Measurements from ENCODE around the gene IL1R2. TPM values are rescaled to one million over a fixed set of nuclear protein-coding genes. Genes with fewer than 3 reads are reported as not detected.

The IL1R2 gene
- total RNA-seq, 1 donor = 0.36 TPM

DNA sequence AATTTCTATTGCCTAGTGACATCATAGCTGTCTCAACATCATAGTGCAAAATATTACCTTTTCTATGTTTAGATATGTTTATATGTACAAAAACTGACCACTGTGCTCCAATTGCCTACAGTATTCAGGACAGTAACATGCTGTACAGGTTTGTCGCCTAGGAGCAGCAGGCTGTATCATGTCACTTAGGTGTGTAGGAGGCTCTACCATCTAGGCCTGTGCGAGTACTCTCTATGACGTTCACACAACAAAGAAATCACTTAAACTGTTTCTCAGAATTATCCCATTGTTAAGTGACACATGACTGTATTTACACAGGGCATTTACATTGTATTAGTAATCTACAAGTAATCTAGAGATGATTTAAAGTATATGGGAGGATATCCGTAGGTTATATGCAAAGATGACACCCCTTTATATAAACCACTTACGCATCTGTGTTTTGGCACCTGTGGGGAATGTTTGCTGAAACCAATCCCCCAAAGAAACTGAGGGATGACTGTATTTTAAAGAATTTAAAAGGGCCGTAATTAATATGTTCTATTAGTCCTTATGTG, 24.7 kb downstream of the IL1R2 start:
- Histone ChIP-seq H2AFZ (ENCODE audit: low read length) (no peak overlapping the region), H3K4me2 (ENCODE audit: insufficient read depth, low read length) (no peak overlapping the region), H3K27ac (ENCODE audit: low read depth, low read length) (no peak overlapping the region), H3K9me3 (ENCODE audit: low read depth, low read length) (no peaks in the 10 kb centered on the region), H4K20me1 (ENCODE audit: insufficient read depth, low read length) (no peaks in the 10 kb centered on the region), H3K27me3 (ENCODE audit: insufficient read depth, low read length) (no peaks in the 10 kb centered on the region), H3K79me2 (ENCODE audit: insufficient read depth, low read length) (no peaks in the 10 kb centered on the region), H3K4me1 (ENCODE audit: insufficient read depth, low read length) (peaks cover 25% of the 10 kb centered on the region), H3K36me3 (ENCODE audit: insufficient read depth, low read length) (no peaks in the 10 kb centered on the region), H3K4me3 (ENCODE audit: insufficient read depth, low read length) (no peak overlapping the region)
- no peak for DNase-seq (ENCODE audit: insufficient read length, low spot score, missing footprints)
- TF ChIP-seq, protein P1, sequence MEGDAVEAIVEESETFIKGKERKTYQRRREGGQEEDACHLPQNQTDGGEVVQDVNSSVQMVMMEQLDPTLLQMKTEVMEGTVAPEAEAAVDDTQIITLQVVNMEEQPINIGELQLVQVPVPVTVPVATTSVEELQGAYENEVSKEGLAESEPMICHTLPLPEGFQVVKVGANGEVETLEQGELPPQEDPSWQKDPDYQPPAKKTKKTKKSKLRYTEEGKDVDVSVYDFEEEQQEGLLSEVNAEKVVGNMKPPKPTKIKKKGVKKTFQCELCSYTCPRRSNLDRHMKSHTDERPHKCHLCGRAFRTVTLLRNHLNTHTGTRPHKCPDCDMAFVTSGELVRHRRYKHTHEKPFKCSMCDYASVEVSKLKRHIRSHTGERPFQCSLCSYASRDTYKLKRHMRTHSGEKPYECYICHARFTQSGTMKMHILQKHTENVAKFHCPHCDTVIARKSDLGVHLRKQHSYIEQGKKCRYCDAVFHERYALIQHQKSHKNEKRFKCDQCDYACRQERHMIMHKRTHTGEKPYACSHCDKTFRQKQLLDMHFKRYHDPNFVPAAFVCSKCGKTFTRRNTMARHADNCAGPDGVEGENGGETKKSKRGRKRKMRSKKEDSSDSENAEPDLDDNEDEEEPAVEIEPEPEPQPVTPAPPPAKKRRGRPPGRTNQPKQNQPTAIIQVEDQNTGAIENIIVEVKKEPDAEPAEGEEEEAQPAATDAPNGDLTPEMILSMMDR (IDR thresholded peaks at IDR 0.05; ENCODE audit: extremely low read depth, low read depth, low read length) = no peak

DNA sequence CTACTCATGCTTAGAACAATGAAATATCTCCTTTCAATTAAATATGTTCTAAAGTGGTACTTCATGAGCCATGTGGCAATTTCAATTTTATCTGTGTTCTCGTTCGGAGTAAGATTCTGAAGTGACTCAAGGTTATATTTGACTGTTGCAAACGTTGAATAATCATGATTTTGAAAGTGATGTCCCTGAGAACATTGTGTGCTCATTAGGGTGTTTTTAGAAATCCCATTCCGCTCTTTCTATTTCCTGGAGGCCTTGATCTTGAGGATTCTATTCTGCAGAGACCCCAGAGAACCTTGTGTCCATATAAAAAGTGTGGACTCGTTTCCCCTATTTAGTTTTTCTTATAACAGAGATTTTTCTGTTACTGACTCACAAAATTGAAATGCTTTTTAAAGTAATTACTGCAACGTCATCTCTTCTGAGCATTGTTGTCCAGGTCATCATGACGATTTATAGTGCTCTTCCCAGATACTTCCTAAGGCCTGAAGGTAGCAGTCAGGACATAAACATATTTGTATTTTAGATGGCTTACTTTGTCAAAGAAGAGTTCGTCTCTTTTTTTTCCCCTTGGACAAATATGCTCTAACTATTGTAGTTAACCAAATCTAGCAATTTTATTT, 27.2 kb downstream of the IL1R2 start:
- Histone ChIP-seq H3K27me3 (ENCODE audit: insufficient read depth, low read length) (no peaks in the 10 kb centered on the region), H3K4me1 (ENCODE audit: insufficient read depth, low read length) (peaks cover 32% of the 10 kb centered on the region), H4K20me1 (ENCODE audit: insufficient read depth, low read length) (no peaks in the 10 kb centered on the region), H3K36me3 (ENCODE audit: insufficient read depth, low read length) (no peaks in the 10 kb centered on the region), H3K4me2 (ENCODE audit: insufficient read depth, low read length) (peak overlapping the region; percentile 49), H3K79me2 (ENCODE audit: insufficient read depth, low read length) (no peaks in the 10 kb centered on the region), H3K9me3 (ENCODE audit: low read depth, low read length) (no peaks in the 10 kb centered on the region), H3K27ac (ENCODE audit: low read depth, low read length) (peak overlapping the region; percentile 87), H2AFZ (ENCODE audit: low read length) (no peak overlapping the region), H3K4me3 (ENCODE audit: insufficient read depth, low read length) (no peak overlapping the region)
- DNase-seq (ENCODE audit: insufficient read length, low spot score, missing footprints) = no peak
- TF ChIP-seq, protein P1 (IDR thresholded peaks at IDR 0.05; ENCODE audit: extremely low read depth, low read depth, low read length) = no peak

DNA sequence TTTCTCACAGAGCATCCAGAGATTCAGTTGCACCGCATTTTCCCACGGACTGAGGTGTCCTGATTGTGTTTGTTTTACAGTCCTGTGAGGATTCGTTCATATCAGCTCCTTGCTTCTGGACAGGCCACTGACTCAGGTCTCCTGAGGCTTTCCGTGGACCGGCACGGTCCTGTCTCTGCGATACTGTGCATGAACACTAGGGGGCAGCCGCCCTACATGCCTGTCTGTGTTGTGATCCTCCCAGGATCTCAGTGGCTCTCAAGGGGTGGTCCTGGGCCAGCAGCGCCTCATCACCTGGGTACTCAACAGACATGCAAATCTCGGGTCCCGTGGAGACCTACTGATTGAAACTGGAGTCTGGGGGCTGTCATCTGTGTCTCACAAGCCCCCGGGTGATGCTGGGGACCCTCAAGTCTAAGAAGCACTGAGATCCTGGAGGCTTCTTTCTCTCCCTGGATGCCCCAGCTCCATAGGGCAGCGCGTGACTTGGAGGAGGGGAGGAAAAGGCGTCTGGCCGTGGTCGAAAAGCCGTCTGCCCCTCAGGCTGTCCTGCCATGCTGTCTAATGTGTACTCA, 28.9 kb downstream of the IL1R2 start:
- peak overlapping the region; percentile 87 for H3K27ac ChIP-seq (ENCODE audit: low read depth, low read length)
- no peak overlapping the region for H3K4me3 ChIP-seq (ENCODE audit: insufficient read depth, low read length)
- peak; percentile 81 for DNase-seq (ENCODE audit: insufficient read length, low spot score, missing footprints)
- no peaks in the 10 kb centered on the region for H3K79me2 ChIP-seq (ENCODE audit: insufficient read depth, low read length)
- no peaks in the 10 kb centered on the region for H3K27me3 ChIP-seq (ENCODE audit: insufficient read depth, low read length)
- H3K36me3 ChIP-seq (ENCODE audit: insufficient read depth, low read length) = no peaks in the 10 kb centered on the region
- TF ChIP-seq, protein P1 (IDR thresholded peaks at IDR 0.05; ENCODE audit: extremely low read depth, low read depth, low read length) = peak; percentile 99
- peak overlapping the region; percentile 58 for H2AFZ ChIP-seq (ENCODE audit: low read length)
- H4K20me1 ChIP-seq (ENCODE audit: insufficient read depth, low read length) = no peaks in the 10 kb centered on the region
- H3K9me3 ChIP-seq (ENCODE audit: low read depth, low read length) = no peaks in the 10 kb centered on the region
- peak overlapping the region; percentile 22 for H3K4me2 ChIP-seq (ENCODE audit: insufficient read depth, low read length)
- H3K4me1 ChIP-seq (ENCODE audit: insufficient read depth, low read length) = peaks cover 50% of the 10 kb centered on the region

DNA sequence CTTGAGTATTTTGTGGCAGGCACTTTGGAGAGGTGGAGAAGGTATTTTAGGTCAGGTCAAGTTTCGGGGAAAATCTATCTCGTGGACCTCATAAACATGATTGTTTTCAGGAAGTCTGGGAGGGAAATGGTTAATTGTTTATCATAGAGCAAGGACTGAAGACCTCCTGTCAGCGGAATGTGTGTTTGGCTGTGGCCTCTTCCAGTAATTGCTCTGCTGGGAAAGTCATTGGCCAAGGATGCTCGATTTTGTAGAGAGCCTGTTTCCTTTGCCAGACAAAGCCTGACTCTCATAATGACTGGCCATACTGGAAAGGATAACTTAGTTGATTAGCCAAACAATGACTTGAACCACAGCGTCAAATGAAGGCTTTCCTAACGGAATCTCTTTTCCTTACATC, 30.0 kb downstream of the IL1R2 start:
- peak overlapping the region; percentile 60 for H3K27ac ChIP-seq (ENCODE audit: low read depth, low read length)
- H3K79me2 ChIP-seq (ENCODE audit: insufficient read depth, low read length) = no peaks in the 10 kb centered on the region

More for the DNA sequence above, 30.0 kb downstream of the IL1R2 start:
- TF ChIP-seq, protein P1 (IDR thresholded peaks at IDR 0.05; ENCODE audit: extremely low read depth, low read depth, low read length) = no peak
- Histone ChIP-seq H3K4me2 (ENCODE audit: insufficient read depth, low read length) (no peak overlapping the region), H2AFZ (ENCODE audit: low read length) (no peak overlapping the region), H3K36me3 (ENCODE audit: insufficient read depth, low read length) (no peaks in the 10 kb centered on the region), H3K4me1 (ENCODE audit: insufficient read depth, low read length) (peaks cover 56% of the 10 kb centered on the region), H4K20me1 (ENCODE audit: insufficient read depth, low read length) (no peaks in the 10 kb centered on the region), H3K27me3 (ENCODE audit: insufficient read depth, low read length) (no peaks in the 10 kb centered on the region), H3K4me3 (ENCODE audit: insufficient read depth, low read length) (no peak overlapping the region), H3K9me3 (ENCODE audit: low read depth, low read length) (no peaks in the 10 kb centered on the region)
- DNase-seq (ENCODE audit: insufficient read length, low spot score, missing footprints) = no peak
